Naive B cell (primary cell): ENCODE results near the gene PRB2. TPM values are rescaled to one million over a fixed set of nuclear protein-coding genes. Genes with fewer than 3 reads are reported as not detected.

Experiments used
- ATAC-seq, 2 donors: fragments of 150-1000 bp; cut with Tn5 transposase; 2 replicates each; pipeline ENCODE4 v1.10.0; 2021; ENCODE audit warnings: low read depth in 2 of 2, mild to moderate bottlenecking in 2 of 2, moderate library complexity in 2 of 2
- DNase-seq: peaks from one replicate; pipeline ENCODE4 v3.0.0; 2022
- H3K27ac Mint-ChIP-seq, 6 donors: one replicate each; pipeline ENCODE4 v1.8.0; 2020 to 2022; ENCODE audit warnings: mild to moderate bottlenecking in 6 of 6, mixed read lengths in 6 of 6, moderate library complexity in 5 of 6, inconsistent platforms in 2 of 6
- H3K27me3 Mint-ChIP-seq, 3 donors: one replicate each; pipeline ENCODE4 v1.8.0; 2021 to 2022; ENCODE audit warnings: mixed read lengths in 3 of 3, mild to moderate bottlenecking in 1 of 3
- H3K36me3 Mint-ChIP-seq, 2 donors: one replicate each; pipeline ENCODE4 v1.8.0; 2020 to 2022; ENCODE audit warnings: mixed read lengths in 2 of 2, inconsistent platforms in 1 of 2, mild to moderate bottlenecking in 1 of 2
- H3K4me1 Mint-ChIP-seq, 3 donors: one replicate each; pipeline ENCODE4 v1.8.0; 2020 to 2022; ENCODE audit warnings: mixed read lengths in 3 of 3, inconsistent platforms in 1 of 3, mild to moderate bottlenecking in 1 of 3, moderate library complexity in 1 of 3
- H3K4me3 Mint-ChIP-seq, 8 donors: one replicate each; pipeline ENCODE4 v1.8.0; 2020 to 2022; ENCODE audit warnings: mild to moderate bottlenecking in 8 of 8, mixed read lengths in 8 of 8, moderate library complexity in 8 of 8, inconsistent platforms in 2 of 8
- H3K9me3 Mint-ChIP-seq, 7 donors: one replicate each; pipeline ENCODE4 v1.8.0; 2020 to 2022; ENCODE audit warnings: mixed read lengths in 7 of 7, mild to moderate bottlenecking in 5 of 7, inconsistent platforms in 2 of 7, moderate library complexity in 1 of 7
- polyA plus RNA-seq, 6 donors: library from polyadenylated mRNA; unstranded; fragments of 300-500 nt; fragmentation: Illumina TruSeq; gene quantifications; one replicate each; pipeline ENCODE4 v1.2.3, GENCODE V29; 2021; ENCODE audit warnings: low read depth in 6 of 6

PRB2 gene
- polyA plus RNA-seq, 6 donors from 2014 or later = not detected

- no peak for DNase-seq
- peaks cover 0 to 11% (median 3%) of the 10 kb centered on the region in 7 donors for H3K9me3 Mint-ChIP-seq
- H3K4me1 Mint-ChIP-seq = no peaks in the 10 kb centered on the region
- peak overlapping the region in 1 of 6 donors; percentile 6 for H3K27ac Mint-ChIP-seq
- no peak overlapping the region for H3K4me3 Mint-ChIP-seq
- no peaks in the 10 kb centered on the region for H3K36me3 Mint-ChIP-seq
- no peak for ATAC-seq
- H3K27me3 Mint-ChIP-seq = no peaks in the 10 kb centered on the region
Measured at GRCh38 chr12:11347810-11348209, 47.6 kb downstream of the PRB2 start.

DNA sequence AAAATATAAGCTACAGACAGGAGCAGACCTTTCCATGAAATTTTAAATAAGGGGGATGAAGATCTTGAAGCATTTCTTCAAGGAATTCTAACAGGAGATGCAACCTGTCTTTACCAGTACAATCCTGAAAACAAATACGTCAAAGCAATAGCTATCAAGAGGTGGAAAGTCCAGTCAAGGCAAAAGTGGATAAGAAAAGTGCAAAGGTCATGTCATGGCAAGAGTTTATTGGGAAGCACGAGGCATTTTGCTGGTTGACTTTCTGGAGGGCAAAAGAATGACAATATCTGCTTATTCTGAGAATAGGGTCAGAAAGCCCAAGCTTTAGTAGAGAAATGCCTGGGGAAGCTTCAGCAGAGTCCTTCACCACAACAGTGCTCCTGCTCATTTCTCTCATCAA is 50.9 kb downstream of the PRB2 start:
- DNase-seq = no peak
- Mint-ChIP-seq H3K4me3 (no peak overlapping the region), H3K27ac (no peak overlapping the region), H3K36me3 (peaks cover 0 to 3% of the 10 kb centered on the region in 2 donors), H3K9me3 (peaks cover 0 to 11% (median 3%) of the 10 kb centered on the region in 7 donors), H3K27me3 (no peaks in the 10 kb centered on the region), H3K4me1 (no peaks in the 10 kb centered on the region)
- no peak for ATAC-seq

Other genes starting within 250 kb of the PRB2 start
- 10 to 100 TPM in 3 of 6 donors, 1 to 10 TPM in 3; 8.6 to 12.8 (median 9.7) TPM for gene SMIM10L1, start 224.4 kb downstream of the PRB2 start, polyA plus RNA-seq
- not detected for gene TAS2R42, start 208.6 kb downstream of the PRB2 start, polyA plus RNA-seq
- not detected for gene PRB3, start 125.9 kb downstream of the PRB2 start, polyA plus RNA-seq
- not detected for gene PRB4, start 85.1 kb downstream of the PRB2 start, polyA plus RNA-seq